Activated CD4-positive, alpha-beta memory T cell treated with anti-CD3 and anti-CD28 coated beads, Interleukin-2, amount 10 ng/mL, durations not matched to agents 7 days and 5 days (primary cell): Measurements from ENCODE around the gene USP14. TPM values are rescaled to one million over a fixed set of nuclear protein-coding genes. Genes with fewer than 3 reads are reported as not detected.

ENCODE experiments used
- CTCF ChIA-PET: fragments of 350-600 bp; sonication (Branson Sonifier 250); formaldehyde crosslinking; loops from one replicate; lab custom pipeline; 2021; ENCODE audit warnings: antibody characterized with exemption, inconsistent platforms; lab: Charles Lee
- POLR2A ChIA-PET: fragments of 350-600 bp; sonication (Branson Sonifier 250); formaldehyde crosslinking; loops from one replicate; lab custom pipeline; 2021; ENCODE audit warnings: antibody characterized with exemption; lab: Charles Lee
- DNase-seq: peaks from one replicate; pipeline ENCODE4 v3.0.0-alpha.2; 2020
- H3K27ac Mint-ChIP-seq: one replicate; pipeline ENCODE4 v1.8.0; 2021; ENCODE audit warnings: mild to moderate bottlenecking, mixed read lengths
- H3K27me3 Mint-ChIP-seq: one replicate; pipeline ENCODE4 v1.8.0; 2021; ENCODE audit warnings: mixed read lengths
- H3K36me3 Mint-ChIP-seq: one replicate; pipeline ENCODE4 v1.8.0; 2021; ENCODE audit warnings: low read depth, mixed read lengths
- H3K4me1 Mint-ChIP-seq: one replicate; pipeline ENCODE4 v1.8.0; 2021; ENCODE audit warnings: mixed read lengths
- H3K4me3 Mint-ChIP-seq: one replicate; pipeline ENCODE4 v1.8.0; 2021; ENCODE audit warnings: mild to moderate bottlenecking, mixed read lengths
- H3K9me3 Mint-ChIP-seq: one replicate; pipeline ENCODE4 v1.8.0; 2021; ENCODE audit warnings: mixed read lengths
- total RNA-seq, 2 experiments: library from RNA; stranded (reverse); gene quantifications; one replicate each; pipeline ENCODE4 v1.2.3, GENCODE V29; 2021

The USP14 gene
- total RNA-seq, 2 experiments from 2014 or later: 63.4 to 64.4 TPM

DNA sequence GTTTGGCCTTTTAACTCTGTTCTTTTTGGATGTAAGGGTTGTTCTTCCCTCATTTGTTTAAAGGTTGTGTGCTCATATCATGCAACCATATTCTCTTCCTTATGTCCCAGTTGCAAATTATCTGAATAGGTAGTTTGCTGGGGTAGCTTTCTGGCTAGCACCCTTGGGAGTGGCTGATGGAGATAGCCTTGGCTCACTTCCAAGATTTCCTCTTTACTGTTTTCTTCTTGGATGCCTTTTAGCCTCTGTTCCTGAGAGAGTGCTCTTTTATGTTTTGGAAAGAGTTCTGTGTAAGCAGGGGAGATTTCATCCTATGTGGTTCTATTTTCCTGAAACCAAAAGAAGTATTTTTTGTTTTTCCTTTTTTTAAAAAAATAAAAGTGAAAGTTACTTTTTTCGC is 25.4 kb downstream of the USP14 start:
- CTCF ChIA-PET: no interaction called here
- POLR2A ChIA-PET: no interaction called here
- Mint-ChIP-seq H3K27me3 (no peaks in the 10 kb centered on the region), H3K36me3 (peaks cover 43% of the 10 kb centered on the region), H3K9me3 (no peaks in the 10 kb centered on the region), H3K4me1 (peaks cover 20% of the 10 kb centered on the region), H3K4me3 (no peak overlapping the region), H3K27ac (no peak overlapping the region)
- no peak for DNase-seq

DNA sequence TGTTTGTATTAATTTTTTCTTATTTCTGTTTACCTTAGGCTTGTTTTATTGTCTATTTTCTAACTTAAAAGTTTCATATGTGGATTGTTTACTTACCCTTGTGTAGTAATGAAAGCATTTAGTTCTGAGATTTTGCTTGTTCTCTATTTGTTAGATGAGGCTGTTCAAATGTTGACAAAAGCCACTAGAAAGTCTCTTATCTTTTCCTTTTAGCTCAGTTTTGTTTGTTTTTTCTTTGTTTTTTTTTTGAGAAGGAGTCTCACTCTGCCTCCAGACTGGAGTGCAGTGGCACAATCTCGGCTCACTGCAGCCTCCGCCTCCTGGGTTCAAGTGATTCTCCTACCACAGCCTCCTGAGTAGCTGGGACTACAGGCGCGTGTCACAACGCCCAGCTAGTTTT is 30.9 kb downstream of the USP14 start:
- Mint-ChIP-seq H3K9me3 (no peaks in the 10 kb centered on the region), H3K4me1 (peaks cover 2% of the 10 kb centered on the region), H3K27me3 (no peaks in the 10 kb centered on the region), H3K36me3 (peaks cover 13% of the 10 kb centered on the region), H3K27ac (no peak overlapping the region), H3K4me3 (no peak overlapping the region)
- CTCF ChIA-PET: interaction anchor here (0.6 kb wide), 1 partner anchor 12 kb away, joined by 3 read pairs; no protein-coding TSS in a partner anchor
- POLR2A ChIA-PET: no interaction called here
- DNase-seq: no peak

GRCh38 chr18:191725-192124 is 33.4 kb downstream of the USP14 start:
- H3K27me3 Mint-ChIP-seq: no peaks in the 10 kb centered on the region
- H3K36me3 Mint-ChIP-seq: peaks cover 16% of the 10 kb centered on the region
- POLR2A ChIA-PET: interaction anchor here (0.9 kb wide), 1 partner anchor 34 kb away, joined by 3 read pairs; the partner anchor contains the start of gene USP14
- DNase-seq: no peak
- no peak overlapping the region for H3K4me3 Mint-ChIP-seq
- no peak overlapping the region for H3K27ac Mint-ChIP-seq
- CTCF ChIA-PET: interaction anchor here (1.7 kb wide), 1 partner anchor 12 kb away, joined by 4 read pairs; no protein-coding TSS in a partner anchor
- H3K9me3 Mint-ChIP-seq: no peaks in the 10 kb centered on the region
- peaks cover 2% of the 10 kb centered on the region for H3K4me1 Mint-ChIP-seq

DNA sequence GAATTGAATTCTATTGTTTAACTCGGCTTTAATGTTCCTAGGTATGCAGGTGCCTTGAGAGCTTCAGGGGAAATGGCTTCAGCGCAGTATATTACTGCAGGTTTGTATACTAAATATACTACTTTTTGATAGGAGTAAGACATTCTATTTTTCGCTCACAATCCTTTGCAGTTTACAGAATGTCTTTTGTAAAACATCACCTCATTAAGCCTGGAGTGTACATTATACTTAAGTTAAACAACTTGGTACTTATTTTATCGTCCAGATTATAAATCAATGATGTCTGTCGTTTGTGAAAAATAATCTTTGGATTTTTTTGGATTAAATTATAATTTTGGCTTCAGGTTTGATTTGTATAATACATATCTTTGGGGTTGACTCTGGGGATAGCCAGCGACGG is 34.4 kb downstream of the USP14 start:
- H3K4me3 Mint-ChIP-seq: no peak overlapping the region
- no peak for DNase-seq
- peaks cover 20% of the 10 kb centered on the region for H3K36me3 Mint-ChIP-seq
- CTCF ChIA-PET: interaction anchor here (1.7 kb wide), 1 partner anchor 11 kb away, joined by 4 read pairs; no protein-coding TSS in a partner anchor
- H3K27ac Mint-ChIP-seq: no peak overlapping the region
- H3K4me1 Mint-ChIP-seq: peaks cover 2% of the 10 kb centered on the region
- POLR2A ChIA-PET: interaction anchor here (1.4 kb wide), 1 partner anchor 12 kb away, joined by 3 read pairs; no protein-coding TSS in a partner anchor
- no peaks in the 10 kb centered on the region for H3K27me3 Mint-ChIP-seq
- H3K9me3 Mint-ChIP-seq: no peaks in the 10 kb centered on the region

DNA sequence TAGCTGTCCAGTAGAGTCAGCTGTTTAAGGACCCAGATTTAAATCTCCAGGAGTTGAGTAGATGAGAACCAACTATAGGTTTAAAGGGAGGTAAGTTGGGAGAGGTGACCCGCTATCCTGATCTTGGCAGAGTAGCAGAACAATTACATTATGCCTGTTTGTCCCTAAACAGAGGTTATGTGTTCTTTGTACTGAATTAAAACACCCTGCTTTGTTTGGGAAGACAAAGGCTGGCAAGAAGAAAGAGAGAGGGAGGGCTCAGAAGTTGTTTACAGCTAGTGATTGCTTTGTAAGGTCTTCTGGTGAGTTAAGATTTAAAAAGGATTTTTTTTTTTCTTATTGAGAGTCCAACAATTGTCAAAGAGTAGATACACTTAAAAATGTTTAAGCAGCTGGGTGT is 37.3 kb downstream of the USP14 start:
- Mint-ChIP-seq H3K4me1 (peaks cover 2% of the 10 kb centered on the region), H3K4me3 (no peak overlapping the region), H3K27me3 (no peaks in the 10 kb centered on the region), H3K9me3 (no peaks in the 10 kb centered on the region), H3K27ac (no peak overlapping the region), H3K36me3 (peaks cover 31% of the 10 kb centered on the region)
- DNase-seq: no peak
- CTCF ChIA-PET: no interaction called here
- POLR2A ChIA-PET: no interaction called here

DNA sequence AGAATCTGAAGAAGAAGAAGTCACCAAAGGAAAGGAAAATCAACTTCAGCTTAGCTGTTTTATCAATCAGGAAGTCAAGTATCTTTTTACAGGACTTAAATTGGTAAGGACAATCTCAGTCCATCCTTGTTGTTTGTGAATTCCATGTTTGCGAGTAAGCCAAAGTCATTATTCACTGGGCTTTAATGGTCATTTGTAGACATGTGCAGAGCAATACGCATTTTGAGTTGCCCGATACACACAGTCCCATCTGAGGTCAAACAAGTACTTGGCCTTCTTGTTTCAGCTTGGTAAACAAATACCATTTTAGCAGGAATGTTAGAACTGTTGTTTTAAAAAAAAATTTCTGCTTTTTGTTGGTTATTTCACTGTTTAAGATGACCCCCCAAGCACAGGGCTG is 40.9 kb downstream of the USP14 start:
- Mint-ChIP-seq H3K9me3 (no peaks in the 10 kb centered on the region), H3K27me3 (no peaks in the 10 kb centered on the region), H3K4me1 (peaks cover 2% of the 10 kb centered on the region), H3K36me3 (peaks cover 45% of the 10 kb centered on the region), H3K27ac (no peak overlapping the region), H3K4me3 (no peak overlapping the region)
- ChIA-PET CTCF (no interaction called here), POLR2A (interaction anchor here (1.0 kb wide), 1 partner anchor 68 kb away, joined by 3 read pairs; the partner anchor contains the start of gene THOC1)
- DNase-seq: no peak

DNA sequence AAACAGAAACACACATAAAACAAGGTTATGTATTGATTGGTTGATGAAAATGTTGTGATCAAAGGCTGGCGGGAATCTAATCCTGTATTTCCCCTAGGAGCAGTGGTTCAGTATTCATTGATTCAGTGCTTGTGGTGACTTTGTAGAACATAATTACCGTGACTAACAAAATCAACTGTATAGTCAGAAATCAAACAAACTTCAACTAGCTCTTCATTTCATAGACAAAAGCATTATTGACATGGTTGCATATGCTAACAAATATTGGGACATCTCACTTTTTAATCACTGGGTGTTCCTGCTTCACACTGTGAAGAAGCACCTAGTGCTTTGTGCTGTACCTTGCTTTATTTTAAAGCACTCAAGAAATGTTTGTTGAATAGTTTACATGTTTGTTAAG is 41.4 kb downstream of the USP14 start:
- Mint-ChIP-seq H3K4me1 (peaks cover 2% of the 10 kb centered on the region), H3K27me3 (no peaks in the 10 kb centered on the region), H3K27ac (no peak overlapping the region), H3K9me3 (no peaks in the 10 kb centered on the region), H3K4me3 (no peak overlapping the region), H3K36me3 (peaks cover 49% of the 10 kb centered on the region)
- CTCF ChIA-PET: no interaction called here
- POLR2A ChIA-PET: no interaction called here
- no peak for DNase-seq

- peaks cover 71% of the 10 kb centered on the region for H3K36me3 Mint-ChIP-seq
Measured at GRCh38 chr18:210075-210474, 51.7 kb downstream of the USP14 start.

GRCh38 chr18:210733-211132 is 52.4 kb downstream of the USP14 start:
- ChIA-PET CTCF (no interaction called here), POLR2A (no interaction called here)
- no peaks in the 10 kb centered on the region for H3K9me3 Mint-ChIP-seq
- H3K27me3 Mint-ChIP-seq: no peaks in the 10 kb centered on the region
- no peaks in the 10 kb centered on the region for H3K4me1 Mint-ChIP-seq
- H3K27ac Mint-ChIP-seq: no peak overlapping the region
- H3K36me3 Mint-ChIP-seq: peaks cover 70% of the 10 kb centered on the region
- no peak overlapping the region for H3K4me3 Mint-ChIP-seq
- DNase-seq: no peak

More at GRCh38 chr18:210075-210474, 51.7 kb downstream of the USP14 start:
- ChIA-PET POLR2A (no interaction called here), CTCF (no interaction called here)
- DNase-seq: no peak
- Mint-ChIP-seq H3K4me3 (no peak overlapping the region), H3K27ac (no peak overlapping the region), H3K9me3 (no peaks in the 10 kb centered on the region), H3K4me1 (no peaks in the 10 kb centered on the region), H3K27me3 (no peaks in the 10 kb centered on the region)

GRCh38 chr18:211582-211981 is 53.2 kb downstream of the USP14 start:
- H3K27ac Mint-ChIP-seq: no peak overlapping the region
- H3K4me3 Mint-ChIP-seq: no peak overlapping the region
- DNase-seq: no peak
- H3K36me3 Mint-ChIP-seq: peaks cover 67% of the 10 kb centered on the region
- no peaks in the 10 kb centered on the region for H3K9me3 Mint-ChIP-seq
- no peaks in the 10 kb centered on the region for H3K27me3 Mint-ChIP-seq
- CTCF ChIA-PET: interaction anchor here (1.2 kb wide), 1 partner anchor 57 kb away, joined by 4 read pairs; no protein-coding TSS in a partner anchor
- POLR2A ChIA-PET: interaction anchor here (1.6 kb wide), 1 partner anchor 56 kb away, joined by 6 read pairs; the partner anchor contains the start of gene THOC1
- no peaks in the 10 kb centered on the region for H3K4me1 Mint-ChIP-seq

- DNase-seq: no peak
- peaks cover 72% of the 10 kb centered on the region for H3K36me3 Mint-ChIP-seq
- H3K27me3 Mint-ChIP-seq: no peaks in the 10 kb centered on the region
- H3K4me1 Mint-ChIP-seq: no peaks in the 10 kb centered on the region
- no peak overlapping the region for H3K27ac Mint-ChIP-seq
- POLR2A ChIA-PET: interaction anchor here (1.6 kb wide), 1 partner anchor 55 kb away, joined by 6 read pairs; the partner anchor contains the start of gene THOC1
- no peaks in the 10 kb centered on the region for H3K9me3 Mint-ChIP-seq
- CTCF ChIA-PET: interaction anchor here (1.4 kb wide), 1 partner anchor 17 kb away, joined by 4 read pairs; no protein-coding TSS in a partner anchor
- H3K4me3 Mint-ChIP-seq: no peak overlapping the region
Measured at GRCh38 chr18:212780-213179, 54.4 kb downstream of the USP14 start.

- Mint-ChIP-seq H3K27ac (no peak overlapping the region), H3K4me1 (no peaks in the 10 kb centered on the region), H3K4me3 (no peak overlapping the region), H3K36me3 (peaks cover 74% of the 10 kb centered on the region), H3K27me3 (no peaks in the 10 kb centered on the region), H3K9me3 (no peaks in the 10 kb centered on the region)
- no peak for DNase-seq
- ChIA-PET POLR2A (interaction anchor here (1.6 kb wide), 1 partner anchor 54 kb away, joined by 6 read pairs; the partner anchor contains the start of gene THOC1), CTCF (interaction anchor here (1.4 kb wide), 1 partner anchor 17 kb away, joined by 4 read pairs; no protein-coding TSS in a partner anchor)
Measured at GRCh38 chr18:213505-213904, 55.1 kb downstream of the USP14 start.

- Mint-ChIP-seq H3K9me3 (no peaks in the 10 kb centered on the region), H3K4me1 (no peaks in the 10 kb centered on the region), H3K36me3 (peaks cover 76% of the 10 kb centered on the region), H3K27me3 (no peaks in the 10 kb centered on the region), H3K27ac (no peak overlapping the region), H3K4me3 (no peak overlapping the region)
- POLR2A ChIA-PET: no interaction called here
- CTCF ChIA-PET: no interaction called here
- DNase-seq: no peak
Measured at GRCh38 chr18:213966-214365, 55.6 kb downstream of the USP14 start.
